ENCODE measurements around the gene CASQ2. TPM values are rescaled to one million over a fixed set of nuclear protein-coding genes. Genes with fewer than 3 reads are reported as not detected.

The CASQ2 gene
- total RNA-seq, 1 donor from 2014 or later = not detected

- H3K36me3 Mint-ChIP-seq (ENCODE audit: low read depth, unreplicated experiment) = peaks cover 5% of the 10 kb centered on the region
- H3K27me3 Mint-ChIP-seq (ENCODE audit: unreplicated experiment) = no peaks in the 10 kb centered on the region
- no peak overlapping the region for H3K27ac Mint-ChIP-seq (ENCODE audit: unreplicated experiment)
- no peak for DNase-seq (ENCODE audit: low spot score)
- H3K4me1 Mint-ChIP-seq (ENCODE audit: unreplicated experiment) = peaks cover 40% of the 10 kb centered on the region
- no peaks in the 10 kb centered on the region for H3K9me3 Mint-ChIP-seq (ENCODE audit: unreplicated experiment)
- no peak overlapping the region for H3K4me3 Mint-ChIP-seq (ENCODE audit: unreplicated experiment)
- TF ChIP-seq CTCF (IDR thresholded peaks at IDR 0.05; ENCODE audit: unreplicated experiment) = no peak
These were observed 112.6 kb downstream of the CASQ2 start for GRCh38 chr1:115655916-115656315.

GRCh38 chr1:115655306-115655663, 113.2 kb downstream of the CASQ2 start:
- peaks cover 5% of the 10 kb centered on the region for H3K36me3 Mint-ChIP-seq (ENCODE audit: low read depth, unreplicated experiment)
- peaks cover 37% of the 10 kb centered on the region for H3K4me1 Mint-ChIP-seq (ENCODE audit: unreplicated experiment)
- DNase-seq (ENCODE audit: low spot score) = no peak
- TF ChIP-seq CTCF (IDR thresholded peaks at IDR 0.05; ENCODE audit: unreplicated experiment) = no peak
- H3K9me3 Mint-ChIP-seq (ENCODE audit: unreplicated experiment) = no peaks in the 10 kb centered on the region
- no peaks in the 10 kb centered on the region for H3K27me3 Mint-ChIP-seq (ENCODE audit: unreplicated experiment)
- H3K27ac Mint-ChIP-seq (ENCODE audit: unreplicated experiment) = peak overlapping the region; percentile 88
- no peak overlapping the region for H3K4me3 Mint-ChIP-seq (ENCODE audit: unreplicated experiment)

- DNase-seq (ENCODE audit: low spot score) = no peak
These were observed 113.7 kb downstream of the CASQ2 start for GRCh38 chr1:115654663-115655305.

GRCh38 chr1:115654125-115654524, 114.4 kb downstream of the CASQ2 start:
- Mint-ChIP-seq H3K27ac (ENCODE audit: unreplicated experiment) (no peak overlapping the region), H3K4me3 (ENCODE audit: unreplicated experiment) (no peak overlapping the region), H3K9me3 (ENCODE audit: unreplicated experiment) (no peaks in the 10 kb centered on the region), H3K36me3 (ENCODE audit: low read depth, unreplicated experiment) (peaks cover 5% of the 10 kb centered on the region), H3K4me1 (ENCODE audit: unreplicated experiment) (peaks cover 27% of the 10 kb centered on the region), H3K27me3 (ENCODE audit: unreplicated experiment) (no peaks in the 10 kb centered on the region)
- TF ChIP-seq CTCF (IDR thresholded peaks at IDR 0.05; ENCODE audit: unreplicated experiment) = no peak
- no peak for DNase-seq (ENCODE audit: low spot score)

More at GRCh38 chr1:115654663-115655305, 113.7 kb downstream of the CASQ2 start:
- Mint-ChIP-seq H3K27ac (ENCODE audit: unreplicated experiment) (peak overlapping the region; percentile 88), H3K4me3 (ENCODE audit: unreplicated experiment) (no peak overlapping the region), H3K4me1 (ENCODE audit: unreplicated experiment) (peaks cover 34% of the 10 kb centered on the region), H3K36me3 (ENCODE audit: low read depth, unreplicated experiment) (peaks cover 5% of the 10 kb centered on the region), H3K9me3 (ENCODE audit: unreplicated experiment) (no peaks in the 10 kb centered on the region), H3K27me3 (ENCODE audit: unreplicated experiment) (no peaks in the 10 kb centered on the region)
- TF ChIP-seq CTCF (IDR thresholded peaks at IDR 0.05; ENCODE audit: unreplicated experiment) = no peak

- no peak overlapping the region for H3K27ac Mint-ChIP-seq (ENCODE audit: unreplicated experiment)
- no peak for TF ChIP-seq CTCF (IDR thresholded peaks at IDR 0.05; ENCODE audit: unreplicated experiment)
- H3K4me3 Mint-ChIP-seq (ENCODE audit: unreplicated experiment) = no peak overlapping the region
- H3K36me3 Mint-ChIP-seq (ENCODE audit: low read depth, unreplicated experiment) = no peaks in the 10 kb centered on the region
- H3K27me3 Mint-ChIP-seq (ENCODE audit: unreplicated experiment) = no peaks in the 10 kb centered on the region
- H3K4me1 Mint-ChIP-seq (ENCODE audit: unreplicated experiment) = peaks cover 27% of the 10 kb centered on the region
- DNase-seq (ENCODE audit: low spot score) = no peak
- H3K9me3 Mint-ChIP-seq (ENCODE audit: unreplicated experiment) = no peaks in the 10 kb centered on the region
These were observed 116.2 kb downstream of the CASQ2 start for GRCh38 chr1:115652236-115652788.

Data from endothelial cell (in vitro differentiated cells).